ENCODE results near the gene ADAM20.

- no peak for TF ChIP-seq CTCF (conservative IDR thresholded peaks at IDR 0.05 in 1 of 2, IDR thresholded peaks at IDR 0.05 in 1 of 2; ENCODE audit: extremely low read depth in 1 of 2, insufficient read depth in 1 of 2, low read depth in 1 of 2, low read length in 2 of 2)
- TF ChIP-seq EZH2 (IDR thresholded peaks at IDR 0.05; ENCODE audit: borderline replicate concordance, low read length): no peak
These were observed 36.3 kb upstream of the ADAM20 start for GRCh38 chr14:70571139-70571538.
